GM12878 (cell line): ENCODE measurements around the gene EIF4E. TPM values are rescaled to one million over a fixed set of nuclear protein-coding genes. Genes with fewer than 3 reads are reported as not detected.

Experiments used
- BMI1 ChIP-seq: fragments of 450-650 bp; IDR thresholded peaks from 2 replicates; pipeline ENCODE4 v1.6.1; 2016; ENCODE audit warnings: mild to moderate bottlenecking, moderate library complexity, borderline replicate concordance
- ETV6 ChIP-seq, 2 experiments: fragments of 450-650 bp in 1 of 2; IDR thresholded peaks in 1 of 2; conservative IDR thresholded peaks in 1 of 2; 2 replicates each; pipeline ENCODE4 v1.6.1; 2014; ENCODE audit warnings: antibody characterized with exemption in 1 of 2, borderline replicate concordance in 1 of 2, low read depth in 1 of 2, mild to moderate bottlenecking in 1 of 2, moderate library complexity in 1 of 2
- FOXK2 ChIP-seq: fragments of 450-650 bp; IDR thresholded peaks from 2 replicates; pipeline ENCODE4 v1.6.1; 2017; ENCODE audit warnings: mild to moderate bottlenecking, moderate library complexity
- HDAC6 ChIP-seq: fragments of 200-600 bp; sonication (generic); IDR thresholded peaks from one replicate; pipeline ENCODE4 v1.8.0; 2017; ENCODE audit warnings: antibody characterized with exemption; ENCODE audit not compliant: unreplicated experiment
- JUND ChIP-seq: IDR thresholded peaks from 2 replicates; pipeline ENCODE4 v1.6.1; 2012; ENCODE audit warnings: low read depth, mild to moderate bottlenecking, low read length, improper control_type of control experiment, moderate library complexity
- NR2F1 ChIP-seq: fragments of 450-650 bp; conservative IDR thresholded peaks from 2 replicates; pipeline ENCODE4 v1.6.1; 2017; ENCODE audit warnings: mild to moderate bottlenecking
- RAD21 ChIP-seq: IDR thresholded peaks from 2 replicates; pipeline ENCODE4 v1.6.1; 2011; ENCODE audit warnings: mild to moderate bottlenecking, low read depth, low read length, moderate library complexity; ENCODE audit not compliant: insufficient read depth
- RCOR1 ChIP-seq: conservative IDR thresholded peaks from 2 replicates; pipeline ENCODE4 v1.6.1; 2012; ENCODE audit warnings: low read depth, low read length, improper control_type of control experiment
- SMAD1 ChIP-seq: fragments of 450-650 bp; IDR thresholded peaks from 2 replicates; pipeline ENCODE4 v1.6.1; 2018; ENCODE audit warnings: mild to moderate bottlenecking, low read depth; ENCODE audit not compliant: partially characterized antibody
- SP1 ChIP-seq: IDR thresholded peaks from one replicate; pipeline ENCODE4 v1.6.1; 2011; ENCODE audit warnings: low read depth, low read length
- SREBF2 ChIP-seq: IDR thresholded peaks from 2 replicates; pipeline ENCODE4 v1.6.1; 2012; ENCODE audit warnings: mild to moderate bottlenecking, low read length
- ZBTB4 ChIP-seq: fragments of 450-650 bp; formaldehyde crosslinking; IDR thresholded peaks from 2 replicates; pipeline ENCODE4 v1.4.0; 2022; ENCODE audit warnings: mild to moderate bottlenecking, moderate library complexity
- ZNF207 ChIP-seq: fragments of 450-650 bp; IDR thresholded peaks from 2 replicates; pipeline ENCODE4 v1.6.1; 2014; ENCODE audit warnings: antibody characterized with exemption, mild to moderate bottlenecking, borderline replicate concordance
- polyA plus RNA-seq, 11 experiments: library from polyadenylated mRNA; depleted of rRNA in 4 of 11; unstranded in 6 of 11; stranded (reverse) in 5 of 11; fragments of >200 nt; fragmentation: Nextera tagmentation in 4 of 11; fragmentation: Illumina TruSeq in 1 of 11; extraction: Ambion mirVana in 4 of 11; extraction: Trizol in 1 of 11; gene quantifications; 1 replicate in 1 of 11; 2 replicates in 10 of 11; pipeline versions ENCODE4 v1.2.1 to v1.2.3, GENCODE V29; 2011 to 2016; ENCODE audit warnings: inconsistent platforms in 2 of 11, missing spikeins in 2 of 11, low read depth in 1 of 11
- total RNA-seq, 4 experiments: library from RNA; depleted of rRNA in 3 of 4; stranded (reverse); fragments of >200 nt in 3 of 4; fragmentation: Illumina TruSeq in 1 of 4; extraction: Trizol in 1 of 4; gene quantifications; 2 replicates each; pipeline versions ENCODE4 v1.2.1 to v1.2.3, GENCODE V29; 2013 to 2021
- TF ChIP-seq, protein P1 (sequence below): fragments of 450-650 bp; IDR thresholded peaks from 2 replicates; pipeline ENCODE4 v1.6.1; 2018; ENCODE audit warnings: borderline replicate concordance, mild to moderate bottlenecking; ENCODE audit not compliant: partially characterized antibody
- TF ChIP-seq, protein P2 (sequence below): fragments of 450-650 bp; IDR thresholded peaks from 2 replicates; pipeline ENCODE4 v1.6.1; 2017; ENCODE audit warnings: borderline replicate concordance
- TF ChIP-seq, protein P3 (sequence below): IDR thresholded peaks from 2 replicates; pipeline ENCODE4 v1.6.1; 2012; ENCODE audit warnings: mild to moderate bottlenecking, low read depth, low read length

The EIF4E gene
- total and polyA plus RNA-seq, 10 of the 15 experiments (the other 5 are each of a cell fraction or from before 2014, with no cell fraction given): 104 to 372 (median 163) TPM

- TF ChIP-seq SMAD1: no peak
- TF ChIP-seq ETV6 (conservative IDR thresholded peaks at IDR 0.05 in 1 of 2, IDR thresholded peaks at IDR 0.05 in 1 of 2; ENCODE audit: borderline replicate concordance in 1 of 2, low read depth in 1 of 2): peak in 1 of 2 experiments; percentile 80; a peak in 2 of 4 replicates
- TF ChIP-seq SREBF2: no peak
- TF ChIP-seq, protein P1, sequence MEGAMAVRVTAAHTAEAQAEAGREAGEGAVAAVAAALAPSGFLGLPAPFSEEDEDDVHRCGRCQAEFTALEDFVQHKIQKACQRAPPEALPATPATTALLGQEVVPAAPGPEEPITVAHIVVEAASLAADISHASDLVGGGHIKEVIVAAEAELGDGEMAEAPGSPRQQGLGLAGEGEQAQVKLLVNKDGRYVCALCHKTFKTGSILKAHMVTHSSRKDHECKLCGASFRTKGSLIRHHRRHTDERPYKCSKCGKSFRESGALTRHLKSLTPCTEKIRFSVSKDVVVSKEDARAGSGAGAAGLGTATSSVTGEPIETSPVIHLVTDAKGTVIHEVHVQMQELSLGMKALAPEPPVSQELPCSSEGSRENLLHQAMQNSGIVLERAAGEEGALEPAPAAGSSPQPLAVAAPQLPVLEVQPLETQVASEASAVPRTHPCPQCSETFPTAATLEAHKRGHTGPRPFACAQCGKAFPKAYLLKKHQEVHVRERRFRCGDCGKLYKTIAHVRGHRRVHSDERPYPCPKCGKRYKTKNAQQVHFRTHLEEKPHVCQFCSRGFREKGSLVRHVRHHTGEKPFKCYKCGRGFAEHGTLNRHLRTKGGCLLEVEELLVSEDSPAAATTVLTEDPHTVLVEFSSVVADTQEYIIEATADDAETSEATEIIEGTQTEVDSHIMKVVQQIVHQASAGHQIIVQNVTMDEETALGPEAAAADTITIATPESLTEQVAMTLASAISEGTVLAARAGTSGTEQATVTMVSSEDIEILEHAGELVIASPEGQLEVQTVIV: no peak
- TF ChIP-seq, protein P2, sequence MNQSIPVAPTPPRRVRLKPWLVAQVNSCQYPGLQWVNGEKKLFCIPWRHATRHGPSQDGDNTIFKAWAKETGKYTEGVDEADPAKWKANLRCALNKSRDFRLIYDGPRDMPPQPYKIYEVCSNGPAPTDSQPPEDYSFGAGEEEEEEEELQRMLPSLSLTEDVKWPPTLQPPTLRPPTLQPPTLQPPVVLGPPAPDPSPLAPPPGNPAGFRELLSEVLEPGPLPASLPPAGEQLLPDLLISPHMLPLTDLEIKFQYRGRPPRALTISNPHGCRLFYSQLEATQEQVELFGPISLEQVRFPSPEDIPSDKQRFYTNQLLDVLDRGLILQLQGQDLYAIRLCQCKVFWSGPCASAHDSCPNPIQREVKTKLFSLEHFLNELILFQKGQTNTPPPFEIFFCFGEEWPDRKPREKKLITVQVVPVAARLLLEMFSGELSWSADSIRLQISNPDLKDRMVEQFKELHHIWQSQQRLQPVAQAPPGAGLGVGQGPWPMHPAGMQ: no peak
- TF ChIP-seq RAD21: no peak
- TF ChIP-seq NR2F1: peak; percentile 55
- no peak for TF ChIP-seq HDAC6
- TF ChIP-seq SP1: no peak
- peak; percentile 87 for TF ChIP-seq JUND
- no peak for TF ChIP-seq ZBTB4
- TF ChIP-seq BMI1: 0 out of 2 replicates have a peak, but pooled peaks have one; percentile 45
- no peak for TF ChIP-seq FOXK2
- TF ChIP-seq, protein P3, sequence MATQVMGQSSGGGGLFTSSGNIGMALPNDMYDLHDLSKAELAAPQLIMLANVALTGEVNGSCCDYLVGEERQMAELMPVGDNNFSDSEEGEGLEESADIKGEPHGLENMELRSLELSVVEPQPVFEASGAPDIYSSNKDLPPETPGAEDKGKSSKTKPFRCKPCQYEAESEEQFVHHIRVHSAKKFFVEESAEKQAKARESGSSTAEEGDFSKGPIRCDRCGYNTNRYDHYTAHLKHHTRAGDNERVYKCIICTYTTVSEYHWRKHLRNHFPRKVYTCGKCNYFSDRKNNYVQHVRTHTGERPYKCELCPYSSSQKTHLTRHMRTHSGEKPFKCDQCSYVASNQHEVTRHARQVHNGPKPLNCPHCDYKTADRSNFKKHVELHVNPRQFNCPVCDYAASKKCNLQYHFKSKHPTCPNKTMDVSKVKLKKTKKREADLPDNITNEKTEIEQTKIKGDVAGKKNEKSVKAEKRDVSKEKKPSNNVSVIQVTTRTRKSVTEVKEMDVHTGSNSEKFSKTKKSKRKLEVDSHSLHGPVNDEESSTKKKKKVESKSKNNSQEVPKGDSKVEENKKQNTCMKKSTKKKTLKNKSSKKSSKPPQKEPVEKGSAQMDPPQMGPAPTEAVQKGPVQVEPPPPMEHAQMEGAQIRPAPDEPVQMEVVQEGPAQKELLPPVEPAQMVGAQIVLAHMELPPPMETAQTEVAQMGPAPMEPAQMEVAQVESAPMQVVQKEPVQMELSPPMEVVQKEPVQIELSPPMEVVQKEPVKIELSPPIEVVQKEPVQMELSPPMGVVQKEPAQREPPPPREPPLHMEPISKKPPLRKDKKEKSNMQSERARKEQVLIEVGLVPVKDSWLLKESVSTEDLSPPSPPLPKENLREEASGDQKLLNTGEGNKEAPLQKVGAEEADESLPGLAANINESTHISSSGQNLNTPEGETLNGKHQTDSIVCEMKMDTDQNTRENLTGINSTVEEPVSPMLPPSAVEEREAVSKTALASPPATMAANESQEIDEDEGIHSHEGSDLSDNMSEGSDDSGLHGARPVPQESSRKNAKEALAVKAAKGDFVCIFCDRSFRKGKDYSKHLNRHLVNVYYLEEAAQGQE: no peak
- TF ChIP-seq ZNF207: no peak
- no peak for TF ChIP-seq RCOR1
Observed at GRCh38 chr4:98929341-98930267, 671 bp upstream of the EIF4E start (continued).
